Activated CD4-positive, alpha-beta T cell treated with anti-CD3 and anti-CD28 coated beads for 24 hours (primary cell): Measurements from ENCODE around the gene SMAD6.
"Not testable (repeated sequence)": the region's sequence is repeated elsewhere in the genome, so short reads cannot be mapped to it uniquely, and the experiment has no call there.

Experiments used
- DNase-seq, 2 donors: peaks; one replicate each; pipeline ENCODE4 v3.0.0-alpha.2; 2020; ENCODE audit warnings: low read depth in 2 of 2

The SMAD6 gene

GRCh38 chr15:66824424-66824823 is 122.4 kb downstream of the SMAD6 start:
- DNase-seq = no peak

- no peak for DNase-seq
Observed at GRCh38 chr15:66825139-66825538, 123.1 kb downstream of the SMAD6 start.

- no peak for DNase-seq
Observed at GRCh38 chr15:66825731-66826130, 123.7 kb downstream of the SMAD6 start.

- no peak for DNase-seq
Observed at GRCh38 chr15:66826507-66826906, 124.5 kb downstream of the SMAD6 start.

GRCh38 chr15:66827039-66827697 is 125.1 kb downstream of the SMAD6 start:
- DNase-seq = no peak

GRCh38 chr15:66827698-66828055 is 125.6 kb downstream of the SMAD6 start:
- no peak for DNase-seq

- not testable (repeated sequence) for DNase-seq
Observed at GRCh38 chr15:66828817-66829541, 126.9 kb downstream of the SMAD6 start.

GRCh38 chr15:66829551-66830121 is 127.6 kb downstream of the SMAD6 start:
- no peak for DNase-seq

GRCh38 chr15:66830358-66830757 is 128.3 kb downstream of the SMAD6 start:
- no peak for DNase-seq

- no peak for DNase-seq
Observed at GRCh38 chr15:66830823-66831222, 128.8 kb downstream of the SMAD6 start.

GRCh38 chr15:66831289-66831688 is 129.3 kb downstream of the SMAD6 start:
- no peak for DNase-seq

GRCh38 chr15:66831801-66832390 is 129.9 kb downstream of the SMAD6 start:
- DNase-seq = no peak
